Thoracic aorta (tissue), 2 donors: ENCODE results near the gene CCR7. TPM values are rescaled to one million over a fixed set of nuclear protein-coding genes. Genes with fewer than 3 reads are reported as not detected.

Source experiments
- ATAC-seq: fragments of 150-250 bp; one replicate; pipeline ENCODE4 v1.8.0; 2017; ENCODE audit warnings: low read depth; ENCODE audit not compliant: insufficient number of reproducible peaks, low FRiP score
- DNase-seq: peaks from one replicate; pipeline ENCODE4 v3.0.0-alpha.2; 2020; ENCODE audit warnings: low spot score
- H3K27ac ChIP-seq, 2 donors: fragments of 200-600 bp; sonication (generic); 1 replicate in 1 of 2; 2 replicates in 1 of 2; pipeline ENCODE4 v1.5.1; 2016; ENCODE audit warnings: mild to moderate bottlenecking in 2 of 2, moderate library complexity in 2 of 2
- H3K27me3 ChIP-seq: fragments of 200-600 bp; sonication (generic); replicated peaks from 2 replicates; pipeline ENCODE4 v1.6.0; 2016; ENCODE audit warnings: mild to moderate bottlenecking; ENCODE audit not compliant: insufficient read depth
- H3K36me3 ChIP-seq: fragments of 200-600 bp; sonication (generic); one replicate; pipeline ENCODE4 v1.5.1; 2016
- H3K4me1 ChIP-seq, 2 donors: fragments of 200-600 bp; sonication (generic); 1 replicate in 1 of 2; 2 replicates in 1 of 2; pipeline versions ENCODE4 v1.5.1 to v1.6.0; 2016; ENCODE audit warnings: low read depth in 2 of 2, mild to moderate bottlenecking in 1 of 2; ENCODE audit not compliant: control insufficient read depth in 1 of 2
- H3K4me3 ChIP-seq: fragments of 200-600 bp; sonication (generic); 2 replicates; pipeline ENCODE4 v1.5.1; 2016; ENCODE audit warnings: mild to moderate bottlenecking
- H3K9me3 ChIP-seq: fragments of 200-600 bp; sonication (generic); 2 replicates; pipeline ENCODE4 v1.5.1; 2016
- total RNA-seq, 2 donors: library from RNA; depleted of rRNA; stranded (reverse); fragments of >200 nt; gene quantifications; one replicate each; pipeline versions ENCODE4 v1.1.0 to v1.2.3, GENCODE V29; 2016
- TF ChIP-seq, protein P1 (sequence below): fragments of 200-600 bp; sonication (generic); IDR thresholded peaks from one replicate; pipeline ENCODE4 v1.5.1; 2019; ENCODE audit warnings: antibody characterized with exemption

The CCR7 gene
- total RNA-seq, 2 donors from 2014 or later = not detected

- H3K36me3 ChIP-seq = no peaks in the 10 kb centered on the region
- peaks cover 0 to 5% of the 10 kb centered on the region in 2 donors for H3K4me1 ChIP-seq
- H3K9me3 ChIP-seq = no peaks in the 10 kb centered on the region
- H3K4me3 ChIP-seq = no peak overlapping the region
- no peaks in the 10 kb centered on the region for H3K27me3 ChIP-seq
- TF ChIP-seq, protein P1, sequence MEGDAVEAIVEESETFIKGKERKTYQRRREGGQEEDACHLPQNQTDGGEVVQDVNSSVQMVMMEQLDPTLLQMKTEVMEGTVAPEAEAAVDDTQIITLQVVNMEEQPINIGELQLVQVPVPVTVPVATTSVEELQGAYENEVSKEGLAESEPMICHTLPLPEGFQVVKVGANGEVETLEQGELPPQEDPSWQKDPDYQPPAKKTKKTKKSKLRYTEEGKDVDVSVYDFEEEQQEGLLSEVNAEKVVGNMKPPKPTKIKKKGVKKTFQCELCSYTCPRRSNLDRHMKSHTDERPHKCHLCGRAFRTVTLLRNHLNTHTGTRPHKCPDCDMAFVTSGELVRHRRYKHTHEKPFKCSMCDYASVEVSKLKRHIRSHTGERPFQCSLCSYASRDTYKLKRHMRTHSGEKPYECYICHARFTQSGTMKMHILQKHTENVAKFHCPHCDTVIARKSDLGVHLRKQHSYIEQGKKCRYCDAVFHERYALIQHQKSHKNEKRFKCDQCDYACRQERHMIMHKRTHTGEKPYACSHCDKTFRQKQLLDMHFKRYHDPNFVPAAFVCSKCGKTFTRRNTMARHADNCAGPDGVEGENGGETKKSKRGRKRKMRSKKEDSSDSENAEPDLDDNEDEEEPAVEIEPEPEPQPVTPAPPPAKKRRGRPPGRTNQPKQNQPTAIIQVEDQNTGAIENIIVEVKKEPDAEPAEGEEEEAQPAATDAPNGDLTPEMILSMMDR = no peak
- ATAC-seq (no peak), DNase-seq (no peak)
- H3K27ac ChIP-seq = no peak overlapping the region
These were observed 1.8 kb downstream of the CCR7 start for GRCh38 chr17:40563220-40564052.

DNA sequence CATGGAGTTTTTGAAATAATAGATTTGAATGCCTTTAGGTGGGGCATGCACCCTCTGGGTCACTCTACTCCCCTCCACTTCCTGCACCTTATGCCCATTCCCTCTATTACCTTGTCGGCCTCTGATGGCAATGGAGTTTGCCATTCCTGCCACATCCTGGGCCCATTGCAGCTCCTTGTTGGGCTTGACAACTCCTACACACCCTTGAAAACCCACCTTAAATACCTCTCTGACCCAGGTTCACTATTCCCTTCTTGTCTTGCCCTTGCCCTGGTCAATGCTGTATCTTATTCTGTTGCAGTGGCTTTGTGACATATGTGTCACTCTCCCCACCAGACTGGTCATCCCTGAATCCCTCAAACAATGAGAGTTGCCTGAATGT lies 2.4 kb downstream of the CCR7 start:
- DNase-seq (no peak), ATAC-seq (no peak)
- H3K27ac ChIP-seq = no peak overlapping the region
- H3K27me3 ChIP-seq = no peaks in the 10 kb centered on the region
- H3K4me1 ChIP-seq = peaks cover 0 to 5% of the 10 kb centered on the region in 2 donors
- H3K9me3 ChIP-seq = no peaks in the 10 kb centered on the region
- H3K4me3 ChIP-seq = no peak overlapping the region
- no peaks in the 10 kb centered on the region for H3K36me3 ChIP-seq
- TF ChIP-seq, protein P1 = no peak

- no peak for DNase-seq
These were observed 3.2 kb downstream of the CCR7 start for GRCh38 chr17:40561871-40562611.

GRCh38 chr17:40561294-40561870 lies 3.9 kb downstream of the CCR7 start:
- no peaks in the 10 kb centered on the region for H3K36me3 ChIP-seq
- TF ChIP-seq, protein P1 = no peak
- H3K9me3 ChIP-seq = no peaks in the 10 kb centered on the region
- H3K27me3 ChIP-seq = no peaks in the 10 kb centered on the region
- H3K4me1 ChIP-seq = peaks cover 0 to 5% of the 10 kb centered on the region in 2 donors
- DNase-seq (no peak), ATAC-seq (no peak)
- H3K27ac ChIP-seq = no peak overlapping the region
- H3K4me3 ChIP-seq = no peak overlapping the region

More at GRCh38 chr17:40561871-40562611, 3.2 kb downstream of the CCR7 start:
- no peaks in the 10 kb centered on the region for H3K27me3 ChIP-seq
- peaks cover 0 to 5% of the 10 kb centered on the region in 2 donors for H3K4me1 ChIP-seq
- H3K9me3 ChIP-seq = no peaks in the 10 kb centered on the region
- H3K4me3 ChIP-seq = no peak overlapping the region
- H3K27ac ChIP-seq = no peak overlapping the region
- TF ChIP-seq, protein P1 = no peak
- H3K36me3 ChIP-seq = no peaks in the 10 kb centered on the region
- ATAC-seq = no peak
